Kidney (tissue), 14 donors: ENCODE results near the gene BUB1B. TPM values are rescaled to one million over a fixed set of nuclear protein-coding genes. Genes with fewer than 3 reads are reported as not detected.

Source experiments
- DNase-seq, 5 donors: peaks; one replicate each; pipeline ENCODE4 v3.0.0-alpha.2; 2013 to 2020
- FAIRE-seq: peaks from 2 replicates; lab custom pipeline; 2012; peaks lifted over from hg19 to GRCh38; lab: Jason Lieb, UNC
- H3K27ac ChIP-seq, 2 donors: one replicate each; pipeline ENCODE4 v1.7.0; 2013; ENCODE audit warnings: low read depth in 2 of 2, low read length in 2 of 2, inconsistent platforms in 1 of 2
- H3K27me3 ChIP-seq: one replicate; pipeline ENCODE4 v1.7.1; 2013; ENCODE audit warnings: low read length, inconsistent platforms; ENCODE audit not compliant: control insufficient read depth, insufficient read depth
- H3K36me3 ChIP-seq, 3 donors: one replicate each; pipeline versions ENCODE4 v1.7.0 to v1.7.1; 2013; ENCODE audit warnings: low read length in 3 of 3, control low read depth in 1 of 3, inconsistent platforms in 1 of 3; ENCODE audit not compliant: insufficient read depth in 3 of 3, control insufficient read depth in 2 of 3
- H3K4me1 ChIP-seq, 3 donors: one replicate each; pipeline versions ENCODE4 v1.7.0 to v1.7.1; 2013; ENCODE audit warnings: low read length in 3 of 3, inconsistent platforms in 1 of 3, low read depth in 1 of 3; ENCODE audit not compliant: control insufficient read depth in 2 of 3, insufficient read depth in 2 of 3
- H3K4me3 ChIP-seq, 3 donors: one replicate each; pipeline versions ENCODE4 v1.7.0 to v1.8.1; 2013; ENCODE audit warnings: low read length in 3 of 3, control low read depth in 1 of 3, inconsistent platforms in 1 of 3
- H3K9ac ChIP-seq, 3 donors: one replicate each; pipeline versions ENCODE4 v1.7.0 to v1.7.1; 2013; ENCODE audit warnings: low read length in 3 of 3, control low read depth in 1 of 3, inconsistent platforms in 1 of 3
- H3K9me3 ChIP-seq, 3 donors: one replicate each; pipeline versions ENCODE4 v1.7.0 to v1.7.1; 2013; ENCODE audit warnings: low read length in 3 of 3, control low read depth in 1 of 3, inconsistent platforms in 1 of 3; ENCODE audit not compliant: control insufficient read depth in 2 of 3, insufficient read depth in 1 of 3
- CTCF ChIP-seq: IDR thresholded peaks from 3 replicates; pipeline ENCODE4 v1.5.1; 2012; ENCODE audit warnings: mild to moderate bottlenecking, moderate library complexity, borderline replicate concordance; ENCODE audit not compliant: insufficient read depth; ENCODE audit errors: extremely low read depth
- intact Hi-C: fragments of 100-400 bp; cut with DNase I; formaldehyde crosslinking; loops from one replicate; pipeline ENCODE4 v1.11.1; 2022
- polyA plus RNA-seq: library from polyadenylated mRNA; stranded (reverse); fragments of 350-450 nt; fragmentation: Illumina TruSeq; extraction: RNeasy Lipid Tissue Mini Kit (QIAGEN cat#74804); gene quantifications from one replicate; pipeline ENCODE4 v1.2.3, GENCODE V29; 2014; ENCODE audit warnings: low read depth, low replicate concordance; ENCODE audit not compliant: insufficient read depth
- total RNA-seq: library from RNA; stranded (reverse); fragmentation: NEBNext Ultra II Directional; extraction: Animal tissue kit (Norgen Biotek cat#: 25700); gene quantifications from one replicate; pipeline ENCODE4 v1.2.1, GENCODE V29; 2021
- donor health status: control.
- donor health status: control.
- donor health status: control.
- donor health status: control.
- donor health status: control.
- donor health status: DM: yes; HTN: yes; CAD: no.
- donor health status: Normal renal cell carcinoma (clear cell type).

Gene BUB1B
- total and polyA plus RNA-seq, 2 donors from 2014 or later, result 0.69 to 0.94 TPM

- Histone ChIP-seq H3K4me3 (no peak overlapping the region), H3K36me3 (no peaks in the 10 kb centered on the region), H3K4me1 (no peaks in the 10 kb centered on the region), H3K27me3 (no peaks in the 10 kb centered on the region), H3K9me3 (no peaks in the 10 kb centered on the region), H3K9ac (no peak overlapping the region), H3K27ac (no peak overlapping the region)
- DNase-seq (no peak), FAIRE-seq (no peak)
- TF ChIP-seq CTCF, result no peak
- intact Hi-C loops, result no loop called here
These were observed 21.6 kb downstream of the BUB1B start for GRCh38 chr15:40182358-40183029.

- Histone ChIP-seq H3K36me3 (no peaks in the 10 kb centered on the region), H3K27ac (no peak overlapping the region), H3K27me3 (no peaks in the 10 kb centered on the region), H3K9ac (no peak overlapping the region), H3K4me3 (no peak overlapping the region), H3K9me3 (no peaks in the 10 kb centered on the region), H3K4me1 (no peaks in the 10 kb centered on the region)
- FAIRE-seq, result no peak
- no peak for TF ChIP-seq CTCF
- no peak for DNase-seq
- intact Hi-C loops, result no loop called here
These were observed 23.0 kb downstream of the BUB1B start for GRCh38 chr15:40183636-40184463.

- Histone ChIP-seq H3K9me3 (no peaks in the 10 kb centered on the region), H3K27me3 (no peaks in the 10 kb centered on the region), H3K9ac (no peak overlapping the region), H3K27ac (no peak overlapping the region), H3K4me1 (no peaks in the 10 kb centered on the region), H3K36me3 (peaks cover 0 to 2% (median 0%) of the 10 kb centered on the region in 3 donors), H3K4me3 (no peak overlapping the region)
- FAIRE-seq (no peak), DNase-seq (no peak)
- intact Hi-C loops, result no loop called here
- TF ChIP-seq CTCF, result no peak
These were observed 29.7 kb downstream of the BUB1B start for GRCh38 chr15:40190591-40190990.
